GM19193 (cell line): ENCODE results near the gene FAF1.

Experiments used
- POLR2A ChIP-seq: IDR thresholded peaks from 4 replicates; pipeline ENCODE4 v1.6.1; 2011; ENCODE audit not compliant: insufficient read depth, insufficient read length; ENCODE audit errors: extremely low read depth

Gene FAF1

DNA sequence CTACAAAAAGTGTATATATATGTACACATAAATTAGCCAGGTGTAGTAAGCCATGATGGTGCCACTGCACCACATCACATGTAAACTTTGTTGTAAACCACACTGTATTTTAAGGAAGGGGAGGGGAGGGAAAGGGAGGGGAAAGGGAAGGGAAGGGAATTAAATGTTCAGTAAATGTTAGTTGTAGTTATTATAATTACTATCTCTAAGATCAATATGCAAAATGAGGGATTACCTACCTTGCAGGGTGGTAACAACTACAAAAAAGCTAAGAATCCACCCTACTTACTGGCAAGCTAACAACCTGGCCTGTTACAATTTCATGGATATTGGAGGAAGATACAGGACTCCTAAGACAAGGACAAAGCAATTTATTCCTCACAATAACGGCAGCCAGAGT, 17.7 kb downstream of the FAF1 start:
- no peak for TF ChIP-seq POLR2A

DNA sequence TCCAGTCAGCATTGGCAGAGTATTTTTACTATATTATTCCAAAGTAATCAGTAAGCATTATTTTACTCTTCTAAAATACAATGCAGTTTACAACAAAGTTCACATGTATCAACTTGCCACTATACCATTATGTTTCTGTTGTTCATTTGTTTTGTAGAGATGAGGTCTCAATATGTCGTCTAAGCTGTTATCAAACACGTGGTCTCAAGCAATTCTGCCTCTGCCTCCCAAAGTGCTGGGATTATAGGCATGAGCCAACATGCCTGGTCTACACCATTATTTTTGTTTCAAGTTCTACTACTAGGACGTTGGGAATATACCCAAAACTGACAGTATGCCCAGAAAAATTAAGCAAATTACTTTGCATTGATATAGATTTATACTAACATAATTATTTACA, 19.8 kb downstream of the FAF1 start:
- no peak for TF ChIP-seq POLR2A

DNA sequence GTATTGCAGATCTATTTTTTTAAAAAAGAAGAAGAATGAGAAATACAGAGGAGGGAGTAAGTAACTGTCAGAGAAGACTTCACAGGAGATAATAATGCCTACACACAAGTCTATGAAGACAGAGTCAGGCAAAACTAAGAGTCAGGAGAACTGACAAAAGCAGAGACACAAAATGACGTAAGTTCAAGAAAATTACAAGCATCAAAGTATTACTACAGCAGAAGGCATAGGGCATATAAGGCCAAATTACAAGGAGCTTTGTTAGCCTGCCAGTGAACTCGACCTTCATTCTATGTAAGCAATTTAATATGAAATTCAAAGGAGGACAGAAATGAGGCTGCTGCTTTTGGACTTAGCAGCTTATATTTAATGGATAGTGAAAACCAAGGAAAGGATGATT, 23.7 kb downstream of the FAF1 start:
- no peak for TF ChIP-seq POLR2A

DNA sequence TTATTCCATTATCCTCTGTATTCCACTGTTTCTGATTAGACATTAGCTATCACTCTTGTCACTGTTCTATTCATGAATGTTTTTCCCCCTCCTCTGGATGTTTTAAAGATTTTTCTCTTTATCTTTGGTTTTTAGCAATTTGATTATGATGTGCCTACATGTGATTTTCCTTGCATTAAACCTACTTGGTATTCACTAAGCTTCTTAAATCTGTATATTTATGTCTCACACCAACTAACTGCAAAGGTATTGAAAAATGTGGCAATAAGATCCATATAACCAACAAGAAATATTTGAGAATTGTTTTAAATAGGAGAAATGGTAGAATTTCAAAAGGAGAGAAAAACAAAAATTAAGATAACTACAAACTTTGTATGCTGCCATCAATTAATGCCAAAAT, 25.2 kb downstream of the FAF1 start:
- TF ChIP-seq POLR2A = no peak

GRCh38 chr1:50930965-50931737, 28.9 kb downstream of the FAF1 start:
- no peak for TF ChIP-seq POLR2A

- TF ChIP-seq POLR2A = no peak
Observed at GRCh38 chr1:50930193-50930592, 29.9 kb downstream of the FAF1 start.

DNA sequence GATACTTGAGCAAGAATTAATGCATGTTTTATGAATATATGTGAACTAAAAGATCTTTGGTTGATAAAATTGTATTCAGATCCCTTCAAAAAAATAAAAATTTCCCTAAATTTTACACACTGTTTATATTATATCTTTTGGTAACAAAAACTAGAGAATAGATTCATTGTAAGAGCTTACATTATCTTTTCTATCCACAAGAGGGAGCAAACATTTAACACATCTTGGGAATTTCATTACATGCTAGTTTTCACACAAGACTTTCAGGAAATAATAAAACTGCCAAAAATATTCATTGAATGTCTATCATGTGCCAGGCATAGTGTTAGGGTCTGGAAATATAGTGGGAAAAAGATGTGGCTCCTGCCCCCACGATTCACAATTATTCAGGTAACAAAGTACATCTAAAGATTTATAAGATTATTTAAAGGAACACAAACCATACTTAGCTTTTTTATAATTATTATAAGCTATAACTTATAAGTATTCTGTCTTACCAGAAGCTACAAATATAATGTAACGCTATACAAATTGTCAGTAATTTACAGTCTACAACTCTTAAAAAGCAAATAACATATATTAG, 30.6 kb downstream of the FAF1 start:
- TF ChIP-seq POLR2A = no peak

DNA sequence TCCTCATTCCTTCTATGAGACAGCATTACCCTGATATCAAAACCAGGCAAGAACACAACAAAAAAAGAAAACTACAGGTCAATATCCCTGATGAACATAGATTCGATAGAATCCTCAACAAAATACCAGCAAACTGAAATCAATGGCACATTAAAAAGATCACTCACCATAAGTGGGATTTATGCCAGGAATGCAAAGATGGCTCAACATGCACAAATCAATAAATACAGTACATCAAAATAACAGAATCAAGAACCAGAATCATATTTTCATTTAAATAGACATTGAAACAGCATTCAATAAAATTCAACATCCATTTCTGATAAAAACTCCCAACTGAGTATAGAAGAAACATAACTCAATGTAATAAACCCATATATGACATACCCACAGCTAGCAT, 36.5 kb downstream of the FAF1 start:
- TF ChIP-seq POLR2A = no peak

- TF ChIP-seq POLR2A = no peak
Observed at GRCh38 chr1:50921029-50921428, 39.0 kb downstream of the FAF1 start.

GRCh38 chr1:50920409-50920808, 39.7 kb downstream of the FAF1 start:
- TF ChIP-seq POLR2A = no peak

DNA sequence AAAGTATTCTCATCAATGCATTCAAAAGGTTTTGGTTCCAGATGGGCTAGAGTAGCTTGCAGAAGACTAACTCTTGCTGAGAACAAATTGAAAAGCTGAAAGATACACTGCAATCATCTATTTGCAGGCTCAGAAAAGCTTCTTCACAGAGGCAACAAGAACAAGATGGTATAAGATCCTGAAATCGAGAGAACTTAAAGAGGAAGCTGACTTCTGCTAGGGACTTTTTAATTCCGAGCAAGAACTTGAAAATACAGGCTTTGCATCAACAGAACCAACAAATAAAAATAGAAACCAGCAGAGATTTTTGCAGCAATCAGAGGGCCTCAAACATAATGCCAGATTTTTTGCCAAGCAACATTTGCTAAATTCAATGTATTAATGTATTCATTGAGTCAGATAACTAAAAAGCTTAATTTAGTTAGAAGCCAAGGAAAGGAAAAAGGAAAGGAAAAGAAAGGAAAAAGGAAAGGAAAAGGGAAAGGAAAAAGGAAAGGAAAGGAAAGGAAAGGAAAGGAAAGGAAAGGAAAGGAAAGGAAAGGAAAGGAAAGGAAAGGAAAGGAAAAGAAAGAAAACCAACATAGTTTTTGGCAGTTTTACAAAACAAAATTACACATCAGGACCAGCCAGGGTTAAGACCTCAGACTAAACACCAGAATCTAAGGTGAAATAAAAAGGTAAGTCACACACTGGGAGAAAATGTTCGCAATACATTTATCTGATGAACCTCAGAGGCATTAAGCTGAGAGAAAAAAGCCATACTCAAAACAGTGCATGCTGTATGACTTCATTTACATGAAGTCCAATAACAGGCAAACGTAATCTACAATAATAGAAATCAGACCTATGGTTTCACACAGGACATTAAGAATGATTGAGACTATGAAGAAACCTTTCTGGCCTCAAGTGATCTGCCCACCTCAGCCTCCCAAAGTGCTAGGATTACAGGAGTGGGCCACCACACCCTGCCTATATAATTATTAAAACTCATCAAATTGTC, 42.6 kb downstream of the FAF1 start:
- no peak for TF ChIP-seq POLR2A

DNA sequence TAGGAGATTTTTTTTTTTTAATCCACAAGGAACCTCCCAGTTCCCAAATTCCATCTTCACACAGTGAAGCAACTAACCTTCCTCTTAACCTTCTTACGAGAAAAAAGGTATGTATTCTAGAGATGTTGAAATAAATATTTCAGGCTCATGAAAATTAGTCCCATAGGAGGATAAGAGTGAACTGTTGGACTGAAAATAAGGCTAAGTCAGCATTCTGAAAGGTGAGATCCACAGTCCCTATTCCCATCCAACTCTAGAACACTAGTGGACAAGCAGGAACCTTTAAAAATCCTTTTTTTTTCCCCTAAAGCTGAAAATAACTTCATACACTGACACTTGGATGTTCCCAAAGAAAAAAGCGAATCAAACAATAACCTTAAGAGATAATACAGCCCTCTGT, 44.4 kb downstream of the FAF1 start:
- TF ChIP-seq POLR2A = no peak

DNA sequence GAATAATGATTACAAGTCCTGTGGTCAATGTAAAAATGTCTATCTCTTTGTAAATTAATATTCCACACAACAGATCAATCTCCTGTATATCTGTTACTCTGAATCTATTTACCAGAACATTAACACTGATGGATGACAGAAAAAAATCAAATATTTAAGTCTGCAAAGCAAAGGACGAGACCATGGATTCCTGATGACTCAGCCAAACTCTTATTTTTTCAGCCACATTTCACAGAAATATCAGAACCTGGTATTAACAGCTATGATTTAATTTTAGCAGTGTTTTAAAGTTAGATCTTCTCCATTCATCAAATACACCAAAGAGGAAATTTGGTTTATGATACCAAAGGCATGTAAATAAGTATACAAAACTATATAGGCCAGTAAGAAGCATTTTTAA, 46.1 kb downstream of the FAF1 start:
- TF ChIP-seq POLR2A = no peak

DNA sequence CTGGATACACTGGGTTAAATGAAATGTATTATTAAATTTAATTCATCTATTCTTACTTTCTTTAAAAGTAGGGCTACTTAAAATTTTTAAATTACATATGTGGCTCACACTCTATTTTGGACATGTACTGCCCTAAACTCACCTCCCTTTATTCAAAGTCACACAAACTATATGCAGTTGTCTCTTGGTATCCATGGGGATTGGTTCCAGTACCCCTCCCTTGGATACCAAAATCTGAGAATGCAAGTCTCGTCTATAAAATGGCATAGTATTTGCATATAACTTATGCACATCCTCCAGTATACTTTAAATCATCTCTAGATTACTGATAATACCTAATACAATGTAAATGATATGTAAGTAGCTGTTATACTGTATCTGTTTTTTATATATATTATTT, 57.6 kb downstream of the FAF1 start:
- no peak for TF ChIP-seq POLR2A

- no peak for TF ChIP-seq POLR2A
Observed at GRCh38 chr1:50901872-50902271, 58.2 kb downstream of the FAF1 start.
